OCI-LY7 (cell line): ENCODE data around the gene B3GALT6.

Source experiments
- EZH2phosphoT487 ChIP-seq: fragments of 200-600 bp; sonication (generic); IDR thresholded peaks from 2 replicates; pipeline ENCODE4 v1.6.1; 2018; ENCODE audit warnings: low read depth, borderline replicate concordance, mild to moderate bottlenecking, mixed run types, antibody characterized with exemption, low read length, moderate library complexity, mixed read lengths
- TF ChIP-seq, protein P1 (sequence below): fragments of 200-600 bp; sonication (generic); conservative IDR thresholded peaks from 2 replicates; pipeline ENCODE4 v1.5.1; 2014; ENCODE audit warnings: mild to moderate bottlenecking, antibody characterized with exemption, low read length, moderate library complexity, mixed read lengths

DNA sequence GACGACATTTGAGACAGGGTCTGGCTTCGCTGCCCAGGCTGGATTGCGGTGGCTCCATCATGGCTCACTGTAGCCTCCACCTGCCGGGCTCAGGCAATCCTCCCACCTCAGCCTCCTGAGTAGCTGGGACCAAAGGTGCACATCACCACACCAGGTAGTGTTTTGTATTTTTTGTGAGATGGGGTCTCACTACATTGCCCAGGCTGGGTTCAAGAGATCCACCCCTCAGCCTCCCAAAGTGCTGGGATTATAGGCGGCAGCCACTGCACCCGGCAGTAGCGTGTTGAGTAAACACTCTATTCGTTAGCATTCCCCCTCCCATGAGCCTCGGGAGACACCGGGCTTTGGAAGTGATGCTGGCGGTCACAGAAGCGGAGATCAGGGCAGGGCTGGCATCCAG, 21.3 kb downstream of the B3GALT6 start:
- TF ChIP-seq, protein P1, sequence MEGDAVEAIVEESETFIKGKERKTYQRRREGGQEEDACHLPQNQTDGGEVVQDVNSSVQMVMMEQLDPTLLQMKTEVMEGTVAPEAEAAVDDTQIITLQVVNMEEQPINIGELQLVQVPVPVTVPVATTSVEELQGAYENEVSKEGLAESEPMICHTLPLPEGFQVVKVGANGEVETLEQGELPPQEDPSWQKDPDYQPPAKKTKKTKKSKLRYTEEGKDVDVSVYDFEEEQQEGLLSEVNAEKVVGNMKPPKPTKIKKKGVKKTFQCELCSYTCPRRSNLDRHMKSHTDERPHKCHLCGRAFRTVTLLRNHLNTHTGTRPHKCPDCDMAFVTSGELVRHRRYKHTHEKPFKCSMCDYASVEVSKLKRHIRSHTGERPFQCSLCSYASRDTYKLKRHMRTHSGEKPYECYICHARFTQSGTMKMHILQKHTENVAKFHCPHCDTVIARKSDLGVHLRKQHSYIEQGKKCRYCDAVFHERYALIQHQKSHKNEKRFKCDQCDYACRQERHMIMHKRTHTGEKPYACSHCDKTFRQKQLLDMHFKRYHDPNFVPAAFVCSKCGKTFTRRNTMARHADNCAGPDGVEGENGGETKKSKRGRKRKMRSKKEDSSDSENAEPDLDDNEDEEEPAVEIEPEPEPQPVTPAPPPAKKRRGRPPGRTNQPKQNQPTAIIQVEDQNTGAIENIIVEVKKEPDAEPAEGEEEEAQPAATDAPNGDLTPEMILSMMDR: no peak
- TF ChIP-seq EZH2phosphoT487: no peak
